CD4-positive, CD25-positive, alpha-beta regulatory T cell (primary cell): ENCODE measurements around the gene EOMES. TPM values are rescaled to one million over a fixed set of nuclear protein-coding genes. Genes with fewer than 3 reads are reported as not detected.

ENCODE experiments used
- ATAC-seq, 2 donors: fragments of 150-1000 bp; cut with Tn5 transposase; one replicate each; pipeline ENCODE4 v1.10.0; 2021; ENCODE audit warnings: low read depth in 2 of 2, moderate number of reproducible peaks in 2 of 2, moderate library complexity in 1 of 2
- DNase-seq, 3 donors: peaks; one replicate each; pipeline versions ENCODE4 v3.0.0 to v3.0.0-alpha.2; 2012 to 2022; ENCODE audit warnings: mixed read lengths in 1 of 3
- H3K27ac ChIP-seq: one replicate; pipeline ENCODE4 v1.7.0; 2013; ENCODE audit warnings: mild to moderate bottlenecking, low read length; ENCODE audit not compliant: insufficient read depth, poor library complexity, severe bottlenecking
- H3K27me3 ChIP-seq: one replicate; pipeline ENCODE4 v1.7.0; 2013; ENCODE audit warnings: low read length; ENCODE audit not compliant: control insufficient read depth, insufficient read depth
- H3K36me3 ChIP-seq: one replicate; pipeline ENCODE4 v1.7.0; 2013; ENCODE audit warnings: mild to moderate bottlenecking, low read length, moderate library complexity; ENCODE audit not compliant: control insufficient read depth, insufficient read depth
- H3K4me1 ChIP-seq: 2 replicates; pipeline ENCODE4 v1.7.0; 2013; ENCODE audit warnings: mild to moderate bottlenecking, low read length; ENCODE audit not compliant: insufficient read depth, control insufficient read depth, poor library complexity, severe bottlenecking
- H3K4me3 ChIP-seq: one replicate; pipeline ENCODE4 v1.7.0; 2013; ENCODE audit warnings: low read depth, mild to moderate bottlenecking, low read length, moderate library complexity
- H3K9me3 ChIP-seq, 2 experiments: 1 replicate in 1 of 2; 2 replicates in 1 of 2; pipeline ENCODE4 v1.7.0; 2013; ENCODE audit warnings: low read length in 2 of 2, mild to moderate bottlenecking in 1 of 2, moderate library complexity in 1 of 2; ENCODE audit not compliant: control insufficient read depth in 2 of 2
- H3K27ac Mint-ChIP-seq, 3 donors: one replicate each; pipeline ENCODE4 v1.8.0; 2020 to 2022; ENCODE audit warnings: mild to moderate bottlenecking in 3 of 3, mixed read lengths in 3 of 3, moderate library complexity in 2 of 3
- H3K27me3 Mint-ChIP-seq: one replicate; pipeline ENCODE4 v1.8.0; 2022; ENCODE audit warnings: mild to moderate bottlenecking, mixed read lengths
- H3K36me3 Mint-ChIP-seq: one replicate; pipeline ENCODE4 v1.8.0; 2020; ENCODE audit warnings: mixed read lengths
- H3K4me1 Mint-ChIP-seq, 4 donors: one replicate each; pipeline ENCODE4 v1.8.0; 2020 to 2022; ENCODE audit warnings: mixed read lengths in 4 of 4, mild to moderate bottlenecking in 1 of 4
- H3K4me3 Mint-ChIP-seq, 4 donors: one replicate each; pipeline ENCODE4 v1.8.0; 2020 to 2022; ENCODE audit warnings: mild to moderate bottlenecking in 4 of 4, mixed read lengths in 4 of 4, moderate library complexity in 3 of 4
- H3K9me3 Mint-ChIP-seq, 7 donors: one replicate each; pipeline ENCODE4 v1.8.0; 2020 to 2022; ENCODE audit warnings: mixed read lengths in 7 of 7, mild to moderate bottlenecking in 3 of 7, moderate library complexity in 2 of 7
- polyA plus RNA-seq, 4 donors: library from polyadenylated mRNA; unstranded; fragments of 300-500 nt; fragmentation: Illumina TruSeq; gene quantifications; one replicate each; pipeline ENCODE4 v1.2.3, GENCODE V29; 2021
- total RNA-seq: library from RNA; stranded (reverse); gene quantifications from one replicate; pipeline ENCODE4 v1.2.3, GENCODE V29; 2022

Gene EOMES
- total and polyA plus RNA-seq, 5 donors from 2014 or later = 0.38 to 1.9 (median 0.91) TPM

DNA sequence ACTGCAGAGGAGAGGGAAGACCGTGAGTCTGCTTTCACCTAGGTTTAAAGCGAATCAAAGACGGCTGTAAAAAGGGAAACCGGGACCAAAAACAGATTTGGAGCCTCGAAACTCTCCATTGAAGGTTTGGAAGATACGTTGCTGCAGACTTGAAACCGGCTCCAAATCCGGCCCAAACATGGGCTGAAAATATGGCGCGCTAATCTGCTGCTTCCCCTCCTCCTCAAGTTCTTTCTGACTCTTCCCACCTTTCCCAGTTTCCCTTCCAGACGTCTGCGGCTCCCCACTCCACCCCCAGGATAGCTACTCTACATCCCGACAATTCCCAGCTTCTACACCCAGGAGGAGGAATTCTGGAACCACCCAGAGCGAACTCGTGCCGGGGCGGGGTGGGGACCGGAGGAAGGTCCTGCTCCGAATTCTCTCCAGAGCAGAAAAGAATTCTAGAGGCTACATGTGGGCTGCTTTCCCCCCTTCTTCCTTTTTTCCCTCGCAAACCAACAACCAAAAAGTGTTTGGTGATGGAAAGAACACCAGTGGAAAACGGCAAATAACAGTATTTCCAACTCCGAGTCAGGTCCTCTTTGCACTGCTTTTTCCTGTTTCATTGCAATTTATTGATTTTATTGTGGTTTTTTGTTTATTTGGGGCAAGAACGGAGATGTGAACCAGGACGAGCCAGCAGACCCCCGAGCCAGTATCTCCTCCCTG is 8.5 kb downstream of the EOMES start:
- peak overlapping the region; percentile 89 for H3K4me3 ChIP-seq
- Mint-ChIP-seq H3K9me3 (peaks cover 0 to 2% (median 0%) of the 10 kb centered on the region in 7 donors), H3K27ac (peak overlapping the region in 1 of 3 donors; percentile 15), H3K4me3 (peak overlapping the region; percentile 86 to 97 (median 96)), H3K4me1 (peaks cover 0 to 32% (median 25%) of the 10 kb centered on the region in 4 donors), H3K27me3 (peaks cover 81% of the 10 kb centered on the region), H3K36me3 (no peaks in the 10 kb centered on the region)
- peaks cover 39% of the 10 kb centered on the region for H3K27me3 ChIP-seq
- peaks cover 33% of the 10 kb centered on the region for H3K4me1 ChIP-seq
- no peak overlapping the region for H3K27ac ChIP-seq
- DNase-seq = no peak
- H3K36me3 ChIP-seq = no peaks in the 10 kb centered on the region
- ATAC-seq = no peak
- no peaks in the 10 kb centered on the region for H3K9me3 ChIP-seq

DNA sequence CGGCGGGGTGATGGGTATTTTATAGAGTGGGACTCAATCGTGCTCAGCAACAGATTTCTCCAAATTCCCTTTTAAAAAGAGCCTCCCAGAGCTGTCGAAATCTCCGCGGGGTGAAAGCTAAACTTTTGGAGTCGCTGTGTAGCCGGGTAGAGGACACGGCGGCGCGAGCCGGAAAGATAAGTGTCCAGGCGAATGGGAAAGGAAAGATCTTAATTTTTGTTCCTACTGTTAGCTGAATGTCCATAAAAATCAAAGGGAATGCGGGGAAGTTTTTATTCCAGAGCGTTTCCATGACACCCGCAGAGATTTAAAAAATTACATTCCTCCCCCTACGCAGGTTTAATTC is 9.1 kb downstream of the EOMES start:
- peak overlapping the region; percentile 89 for H3K4me3 ChIP-seq
- H3K9me3 Mint-ChIP-seq = peaks cover 0 to 2% (median 0%) of the 10 kb centered on the region in 7 donors
- peaks cover 33% of the 10 kb centered on the region for H3K4me1 ChIP-seq
- H3K27ac Mint-ChIP-seq = no peak overlapping the region
- peaks cover 0 to 32% (median 25%) of the 10 kb centered on the region in 4 donors for H3K4me1 Mint-ChIP-seq
- ATAC-seq = no peak
- H3K27ac ChIP-seq = no peak overlapping the region
- peaks cover 44% of the 10 kb centered on the region for H3K27me3 ChIP-seq
- H3K36me3 Mint-ChIP-seq = no peaks in the 10 kb centered on the region
- H3K4me3 Mint-ChIP-seq = peak overlapping the region; percentile 86 to 97 (median 96)
- no peaks in the 10 kb centered on the region for H3K36me3 ChIP-seq
- no peak for DNase-seq
- H3K9me3 ChIP-seq = no peaks in the 10 kb centered on the region
- H3K27me3 Mint-ChIP-seq = peaks cover 80% of the 10 kb centered on the region

DNA sequence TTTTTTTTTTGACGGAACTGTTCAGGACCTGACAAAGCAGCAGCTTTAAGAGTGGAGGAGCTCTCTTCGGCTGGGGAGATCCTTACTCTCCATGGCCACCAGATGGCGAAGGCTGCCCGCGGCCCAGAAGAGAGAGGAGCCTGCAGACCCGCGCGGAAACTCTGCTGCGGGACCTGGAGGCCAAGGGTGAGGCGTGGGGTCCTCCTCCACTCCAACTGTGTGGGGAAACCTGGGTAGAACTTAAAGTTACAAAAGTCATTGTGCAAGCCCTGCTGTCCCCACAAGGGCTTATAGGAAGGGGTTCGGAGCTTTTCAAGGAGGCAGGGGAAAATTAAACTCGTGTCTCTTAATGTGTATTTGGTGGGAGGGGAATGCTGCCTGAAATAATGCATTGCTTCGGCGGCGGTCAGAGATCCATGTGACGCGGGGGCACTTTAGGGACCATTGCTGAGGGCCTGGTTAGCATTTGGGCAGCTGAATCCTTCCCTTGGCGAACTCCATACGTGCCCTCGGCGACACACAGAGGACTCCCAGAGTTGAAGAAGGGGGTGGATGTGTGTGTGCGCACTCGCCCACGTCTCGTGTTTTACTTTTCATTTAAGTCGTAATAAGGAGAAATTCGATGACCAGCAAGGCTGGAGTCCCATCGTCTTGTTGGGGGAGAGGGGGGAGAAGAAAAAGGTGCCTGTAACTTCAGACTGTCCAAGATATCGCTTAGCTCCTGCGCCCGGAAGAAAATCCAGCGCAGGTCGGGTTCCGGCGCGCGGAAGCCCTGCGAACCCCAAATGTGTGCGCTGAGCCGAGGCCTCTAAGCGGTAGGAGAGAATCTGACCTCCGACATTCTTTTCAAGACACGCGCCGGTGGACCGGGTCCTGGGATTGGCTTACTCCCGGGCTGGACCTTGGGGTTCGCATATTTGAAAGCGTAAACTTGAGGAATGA is 9.7 kb downstream of the EOMES start:
- H3K27ac ChIP-seq = no peak overlapping the region
- peaks cover 44% of the 10 kb centered on the region for H3K27me3 ChIP-seq
- no peaks in the 10 kb centered on the region for H3K36me3 Mint-ChIP-seq

DNA sequence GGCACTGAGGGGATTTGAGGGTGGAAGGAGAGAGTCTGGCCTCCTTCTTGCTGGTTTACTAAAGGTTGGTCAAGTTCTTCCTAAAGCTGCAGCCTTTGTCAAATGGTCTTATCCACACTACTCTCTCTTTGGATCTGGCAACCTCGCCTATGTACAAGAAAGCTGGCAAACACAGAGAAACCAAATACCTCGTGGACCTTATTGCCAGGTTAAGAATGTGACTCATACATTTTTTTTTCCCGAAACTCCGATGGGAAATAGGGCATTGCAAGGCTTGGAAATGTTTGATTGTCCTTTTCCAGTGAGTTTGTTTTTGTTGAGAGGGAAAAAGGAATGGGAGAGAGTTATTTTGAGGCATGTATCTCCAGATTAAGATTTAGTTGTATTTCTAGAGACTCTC is 13.9 kb downstream of the EOMES start:
- Mint-ChIP-seq H3K4me1 (peaks cover 0 to 13% (median 11%) of the 10 kb centered on the region in 4 donors), H3K9me3 (peaks cover 0 to 4% (median 0%) of the 10 kb centered on the region in 7 donors), H3K27ac (no peak overlapping the region), H3K36me3 (no peaks in the 10 kb centered on the region), H3K27me3 (peaks cover 68% of the 10 kb centered on the region), H3K4me3 (no peak overlapping the region)
- no peak overlapping the region for H3K27ac ChIP-seq
- no peaks in the 10 kb centered on the region for H3K9me3 ChIP-seq
- H3K4me1 ChIP-seq = peaks cover 12% of the 10 kb centered on the region
- no peaks in the 10 kb centered on the region for H3K36me3 ChIP-seq
- no peak for DNase-seq
- ATAC-seq = no peak
- peaks cover 35% of the 10 kb centered on the region for H3K27me3 ChIP-seq
- no peak overlapping the region for H3K4me3 ChIP-seq

More for the DNA sequence above, 9.7 kb downstream of the EOMES start:
- ATAC-seq (peak; percentile 90 to 94), DNase-seq (peak; percentile 64 to 83 (median 78))
- H3K4me3 ChIP-seq = peak overlapping the region; percentile 89
- H3K4me1 ChIP-seq = peaks cover 33% of the 10 kb centered on the region
- no peaks in the 10 kb centered on the region for H3K36me3 ChIP-seq
- H3K4me1 Mint-ChIP-seq = peaks cover 0 to 32% (median 25%) of the 10 kb centered on the region in 4 donors
- H3K9me3 ChIP-seq = no peaks in the 10 kb centered on the region
- peak overlapping the region; percentile 86 to 97 (median 96) for H3K4me3 Mint-ChIP-seq
- peak overlapping the region; percentile 6 to 84 (median 82) for H3K27ac Mint-ChIP-seq
- H3K27me3 Mint-ChIP-seq = peaks cover 80% of the 10 kb centered on the region
- H3K9me3 Mint-ChIP-seq = peaks cover 0 to 2% (median 0%) of the 10 kb centered on the region in 7 donors

DNA sequence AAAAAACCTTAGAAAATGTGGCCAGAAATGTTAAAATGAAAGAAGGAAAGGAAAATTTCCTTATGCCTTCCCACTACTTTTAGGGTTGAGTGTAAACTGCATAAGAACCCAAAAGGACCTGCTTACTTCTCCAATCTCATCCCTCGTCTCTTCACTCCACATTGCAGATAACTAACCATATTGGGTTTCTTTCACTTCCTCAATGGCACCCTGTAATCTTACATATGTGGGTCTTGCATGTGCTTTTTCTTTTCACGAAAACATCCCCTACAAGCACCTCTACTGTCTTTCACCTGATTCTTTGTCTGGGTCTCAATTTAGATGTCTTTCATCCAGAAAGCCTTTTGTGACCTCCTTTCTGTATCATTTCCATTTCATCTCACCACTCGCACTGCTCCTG is 23.1 kb downstream of the EOMES start:
- Histone ChIP-seq H3K36me3 (no peaks in the 10 kb centered on the region), H3K27me3 (no peaks in the 10 kb centered on the region), H3K27ac (no peak overlapping the region), H3K4me1 (no peaks in the 10 kb centered on the region), H3K4me3 (no peak overlapping the region), H3K9me3 (peaks cover 0 to 5% of the 10 kb centered on the region in 2 experiments)
- ATAC-seq = no peak
- Mint-ChIP-seq H3K9me3 (peaks cover 0 to 7% (median 5%) of the 10 kb centered on the region in 7 donors), H3K36me3 (no peaks in the 10 kb centered on the region), H3K4me3 (no peak overlapping the region), H3K27me3 (peaks cover 16% of the 10 kb centered on the region), H3K4me1 (no peaks in the 10 kb centered on the region), H3K27ac (no peak overlapping the region)
- no peak for DNase-seq

DNA sequence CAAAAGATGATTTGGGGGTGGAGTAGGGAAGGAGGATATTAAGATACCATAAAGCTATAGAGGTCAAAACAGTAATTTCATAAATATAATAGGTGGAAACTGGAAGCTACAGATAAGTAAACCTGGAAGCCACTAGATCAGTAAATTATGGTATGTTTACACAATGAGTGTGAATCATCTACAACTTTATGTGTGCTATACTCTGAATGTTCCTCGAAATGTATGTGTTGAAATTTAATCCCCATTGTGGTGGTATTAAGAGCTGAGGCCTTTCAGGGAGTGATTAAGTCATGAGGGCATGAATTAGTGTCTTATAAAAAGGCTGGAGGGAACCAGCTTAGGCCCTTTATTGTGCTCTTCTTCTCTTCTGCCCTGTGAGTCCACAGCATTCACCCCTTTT is 25.2 kb downstream of the EOMES start:
- ATAC-seq = no peak
- Histone ChIP-seq H3K27me3 (peaks cover 2% of the 10 kb centered on the region), H3K9me3 (peaks cover 0 to 5% of the 10 kb centered on the region in 2 experiments), H3K4me3 (no peak overlapping the region), H3K4me1 (no peaks in the 10 kb centered on the region), H3K27ac (no peak overlapping the region), H3K36me3 (no peaks in the 10 kb centered on the region)
- peaks cover 0 to 13% (median 5%) of the 10 kb centered on the region in 7 donors for H3K9me3 Mint-ChIP-seq
- no peaks in the 10 kb centered on the region for H3K36me3 Mint-ChIP-seq
- DNase-seq = no peak
- H3K4me3 Mint-ChIP-seq = no peak overlapping the region
- peaks cover 18% of the 10 kb centered on the region for H3K27me3 Mint-ChIP-seq
- H3K4me1 Mint-ChIP-seq = no peaks in the 10 kb centered on the region
- H3K27ac Mint-ChIP-seq = no peak overlapping the region

DNA sequence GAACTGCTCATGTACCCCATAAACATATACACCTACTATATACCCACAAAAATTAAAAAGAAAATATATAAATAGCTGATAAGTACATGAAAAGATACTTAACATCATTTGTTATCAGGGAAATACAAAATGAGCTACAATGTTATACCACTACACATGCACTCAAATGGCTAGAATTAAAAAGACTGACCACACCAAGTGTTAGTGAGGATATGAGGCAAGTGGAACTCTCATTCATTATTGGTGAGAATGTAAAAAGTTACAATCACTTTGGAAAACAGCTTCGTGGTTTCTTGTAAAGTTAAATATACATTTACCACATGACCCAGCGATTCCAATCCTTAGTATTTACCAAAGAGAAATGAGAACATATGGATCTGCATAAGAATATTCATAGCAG is 26.5 kb downstream of the EOMES start:
- Mint-ChIP-seq H3K9me3 (peaks cover 0 to 13% (median 7%) of the 10 kb centered on the region in 7 donors), H3K27ac (no peak overlapping the region), H3K36me3 (no peaks in the 10 kb centered on the region), H3K4me3 (no peak overlapping the region), H3K27me3 (peaks cover 16% of the 10 kb centered on the region), H3K4me1 (no peaks in the 10 kb centered on the region)
- Histone ChIP-seq H3K4me3 (no peak overlapping the region), H3K27me3 (peaks cover 2% of the 10 kb centered on the region), H3K36me3 (no peaks in the 10 kb centered on the region), H3K9me3 (peaks cover 2 to 11% of the 10 kb centered on the region in 2 experiments), H3K27ac (no peak overlapping the region), H3K4me1 (no peaks in the 10 kb centered on the region)
- DNase-seq (no peak), ATAC-seq (no peak)
